GM21717 (cell line): ENCODE measurements around the gene NDFIP2.
"Not testable (repeated sequence)": the region's sequence is repeated elsewhere in the genome, so short reads cannot be mapped to it uniquely, and the experiment has no call there.

Experiments used
- ATAC-seq: cut with Tn5 transposase; IDR thresholded peaks from one replicate; pipeline ENCODE4 v1.9.1; 2021; ENCODE audit warnings: mild to moderate bottlenecking, moderate library complexity; ENCODE audit not compliant: unreplicated experiment

The NDFIP2 gene

DNA sequence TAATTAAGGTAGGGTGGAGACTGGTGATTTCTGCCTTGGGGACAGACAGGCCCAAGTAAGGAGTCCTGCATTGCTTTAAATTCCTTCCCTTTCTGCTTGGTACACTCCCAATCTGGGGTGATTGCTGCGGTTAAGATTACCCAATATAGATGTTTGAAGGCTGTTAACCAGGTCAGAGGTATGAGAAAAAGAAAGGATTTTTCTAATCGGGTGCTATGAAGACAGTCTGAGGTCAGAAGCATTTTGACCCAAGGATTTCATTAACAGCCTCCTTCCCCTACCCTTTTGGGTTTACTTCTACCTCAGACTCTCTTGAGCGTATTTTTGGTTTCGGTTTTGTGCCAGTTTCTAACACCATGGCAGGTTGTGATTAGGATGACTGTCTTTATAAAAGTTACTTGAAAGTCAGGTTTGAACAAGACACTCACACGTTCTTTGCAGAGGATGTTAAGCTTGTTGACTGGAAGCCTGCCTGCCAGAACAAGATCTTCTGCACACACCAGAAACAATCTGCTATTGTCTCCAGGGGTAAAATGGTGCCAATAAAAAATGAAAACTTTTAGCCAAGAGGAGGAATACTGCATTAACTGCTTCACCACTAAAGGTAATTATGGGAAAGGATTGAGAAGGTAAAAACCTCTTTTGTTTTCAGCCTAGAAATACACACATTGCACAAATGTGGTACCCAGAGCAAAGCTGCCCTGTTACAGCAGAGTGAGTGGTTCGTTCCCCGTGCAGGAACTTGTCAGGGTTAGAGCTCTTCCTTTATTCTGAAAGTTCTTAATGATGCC is 108.8 kb downstream of the NDFIP2 start:
- ATAC-seq, result no peak

DNA sequence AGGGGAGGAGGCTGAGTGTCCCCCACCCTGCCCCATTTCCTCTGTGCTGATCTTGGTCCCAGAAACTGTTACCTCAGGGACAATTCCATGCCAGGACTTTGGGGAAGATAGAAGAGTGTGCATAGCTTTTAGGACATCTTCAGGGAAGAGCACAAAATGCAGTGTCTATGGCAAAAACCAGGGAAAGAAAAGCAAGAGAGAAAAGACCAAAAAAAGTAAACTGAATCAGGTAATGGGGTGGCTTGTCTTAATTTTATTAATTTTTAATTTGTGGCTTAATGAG is 109.4 kb downstream of the NDFIP2 start:
- no peak for ATAC-seq

DNA sequence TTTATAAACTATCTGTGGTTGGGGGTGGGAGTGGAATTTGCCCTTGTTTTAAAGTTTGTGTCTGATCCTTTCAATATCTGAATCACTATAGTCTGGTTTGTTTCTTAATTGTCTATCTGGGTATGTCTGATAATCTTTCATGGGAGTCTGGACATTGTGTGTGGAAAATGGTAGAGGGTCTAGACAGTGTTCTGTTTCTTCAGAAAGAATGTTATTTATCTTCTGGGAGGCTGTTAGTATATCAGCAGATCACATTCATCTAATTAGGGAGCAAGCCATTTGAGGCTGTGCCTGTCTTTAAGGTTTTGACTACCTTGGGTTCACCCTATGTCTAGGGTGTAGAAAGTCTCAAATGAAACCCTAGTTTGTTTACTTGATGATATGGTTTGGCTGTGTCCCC is 110.5 kb downstream of the NDFIP2 start:
- ATAC-seq, result no peak

GRCh38 chr13:79593121-79593520 is 112.2 kb downstream of the NDFIP2 start:
- ATAC-seq, result no peak

DNA sequence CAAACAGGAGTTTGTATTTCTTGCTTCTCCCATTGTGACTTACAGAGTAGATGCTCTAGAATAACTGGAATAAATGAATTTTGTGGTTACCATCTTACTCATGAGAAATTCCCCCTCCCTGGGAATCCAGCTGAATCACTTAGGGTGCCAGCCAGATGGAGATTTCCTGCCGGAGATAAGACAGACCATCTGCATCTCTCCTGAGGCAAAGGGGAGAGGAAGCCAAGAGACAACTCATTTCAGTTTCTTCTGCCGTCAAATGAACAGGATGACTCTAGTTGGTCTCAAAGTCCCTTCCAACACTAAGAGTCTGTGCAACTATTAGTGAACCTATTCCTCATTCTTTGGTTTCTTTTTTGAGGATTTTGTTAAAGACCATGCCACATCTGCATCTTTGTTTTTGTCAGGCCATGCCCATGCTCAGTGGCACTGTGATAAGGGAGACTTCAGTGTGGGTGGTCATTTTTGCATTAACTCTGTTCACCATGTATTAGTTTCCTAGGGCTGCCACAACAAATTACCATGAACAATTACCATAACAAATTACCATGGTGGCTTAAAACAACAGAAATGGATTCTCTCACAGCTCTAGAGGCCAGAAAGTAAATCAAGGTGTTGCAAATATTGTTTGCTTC is 112.8 kb downstream of the NDFIP2 start:
- no peak for ATAC-seq

DNA sequence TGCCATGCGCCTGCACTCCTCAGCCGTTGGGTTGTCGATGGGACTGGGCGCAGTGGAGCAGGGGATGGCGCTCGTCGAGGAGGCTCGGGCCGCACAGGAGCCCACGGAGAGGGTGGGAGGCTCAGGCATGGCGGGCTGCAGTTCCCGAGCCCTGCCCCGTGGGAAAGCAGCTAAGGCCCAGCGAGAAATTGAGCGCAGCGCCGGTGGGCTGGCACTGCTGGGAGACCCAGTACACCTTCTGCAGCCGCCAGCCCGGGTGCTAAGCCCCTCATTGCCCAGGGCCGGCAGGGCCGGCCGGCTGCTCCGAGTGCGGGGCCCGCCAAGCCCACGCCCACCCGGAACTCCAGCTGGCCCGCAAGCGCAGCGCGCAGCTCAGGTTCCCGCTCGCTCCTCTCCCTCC is 119.2 kb downstream of the NDFIP2 start:
- ATAC-seq, result not testable (repeated sequence)

GRCh38 chr13:79602936-79603335 is 122.0 kb downstream of the NDFIP2 start:
- no peak for ATAC-seq

- ATAC-seq, result peak; percentile 68
Observed at GRCh38 chr13:79604752-79605151, 123.8 kb downstream of the NDFIP2 start.
